Stimulated activated CD8-positive, alpha-beta memory T cell treated with anti-CD3 and anti-CD28 coated beads, Interleukin-4, amount 100 ng/mL, for 4 hours (primary cell): ENCODE results near the gene MOB3A.

ENCODE experiments used
- DNase-seq, 2 donors: peaks; one replicate each; pipeline ENCODE4 v3.0.0-alpha.2; 2020; ENCODE audit warnings: low read depth in 2 of 2, low spot score in 1 of 2

The MOB3A gene

DNA sequence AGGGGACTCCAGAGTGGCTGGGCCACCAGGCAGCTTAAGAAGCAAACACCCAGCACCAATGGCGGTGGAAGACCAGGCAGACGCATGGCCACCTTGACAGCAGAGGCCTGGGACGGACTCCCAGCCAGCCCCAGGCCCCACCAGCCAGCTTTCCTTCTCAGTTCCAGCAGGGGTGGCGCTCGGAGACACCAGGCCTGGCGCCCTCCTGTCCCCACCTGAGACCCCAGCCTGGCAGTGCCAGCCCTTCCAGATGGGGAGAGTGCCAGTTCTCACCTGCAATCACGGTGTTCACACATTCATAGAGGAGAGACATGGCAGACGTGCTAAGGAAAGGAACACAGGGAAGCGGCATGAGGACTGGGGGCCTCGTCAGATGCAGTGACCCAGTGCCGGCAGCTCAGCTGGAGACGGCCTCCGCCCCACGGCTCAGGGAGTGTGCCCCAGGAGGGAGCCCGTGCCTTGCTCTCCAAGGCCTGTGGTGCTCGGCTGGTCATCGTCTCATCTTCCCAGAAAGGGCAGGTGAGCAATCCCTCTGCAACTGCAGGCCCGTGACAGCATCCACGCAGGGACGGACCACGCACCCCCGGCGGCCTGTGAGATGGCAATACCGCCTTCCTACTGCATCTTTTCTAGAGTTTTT lies 30.9 kb upstream of the MOB3A start:
- no peak for DNase-seq

DNA sequence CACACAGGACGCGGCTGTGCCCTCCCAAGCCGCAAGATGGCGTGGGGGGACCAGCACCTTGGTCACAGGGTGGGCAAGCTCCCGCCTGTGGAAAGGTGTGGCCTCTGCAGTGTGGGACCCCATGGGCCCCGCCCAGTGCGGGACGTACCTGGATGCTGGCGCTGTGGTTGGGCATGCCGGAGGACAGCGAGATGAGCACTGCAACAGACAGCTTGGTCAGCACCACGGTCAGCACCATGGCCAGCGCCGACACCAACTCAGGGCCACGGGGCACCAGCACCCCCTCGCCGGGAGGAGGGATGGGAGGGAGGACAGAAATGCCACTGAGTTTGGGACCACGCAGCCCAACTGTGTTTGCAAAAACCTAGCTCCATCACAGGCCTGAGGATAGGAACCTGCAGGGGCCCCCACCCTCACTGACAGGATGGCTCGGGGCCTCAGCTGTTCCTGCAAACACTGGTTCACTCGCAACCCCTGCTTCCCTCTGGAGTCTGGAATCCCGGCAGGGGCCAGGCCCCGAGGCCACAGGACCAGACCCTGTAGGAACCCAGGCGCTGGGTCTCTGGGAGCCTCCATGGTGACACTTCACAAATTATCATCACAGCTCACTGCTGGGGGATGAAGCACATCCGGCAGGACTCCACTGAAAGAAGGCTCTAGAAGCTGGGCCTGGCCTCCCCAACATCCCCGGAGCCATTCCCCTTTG lies 27.7 kb upstream of the MOB3A start:
- no peak for DNase-seq

DNA sequence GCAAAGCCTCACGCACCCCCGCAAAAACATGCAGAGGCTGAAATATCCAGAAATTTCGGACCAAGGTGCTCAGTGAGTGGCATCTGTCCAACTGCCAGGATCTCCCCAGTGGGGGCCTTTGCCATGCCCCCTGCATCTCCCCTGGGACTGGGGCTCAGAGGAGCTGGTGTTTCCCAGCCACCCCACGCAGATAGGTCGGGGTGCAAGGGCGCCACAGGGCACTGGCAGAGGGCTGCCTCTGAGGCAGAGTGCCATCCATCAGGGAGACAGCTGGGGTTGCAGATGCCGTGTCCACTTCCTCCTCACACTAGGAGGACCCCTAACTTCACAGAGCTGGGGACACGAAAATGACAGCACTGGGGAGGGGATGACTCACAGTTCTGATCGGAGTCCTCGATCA lies 26.9 kb upstream of the MOB3A start:
- DNase-seq = no peak

DNA sequence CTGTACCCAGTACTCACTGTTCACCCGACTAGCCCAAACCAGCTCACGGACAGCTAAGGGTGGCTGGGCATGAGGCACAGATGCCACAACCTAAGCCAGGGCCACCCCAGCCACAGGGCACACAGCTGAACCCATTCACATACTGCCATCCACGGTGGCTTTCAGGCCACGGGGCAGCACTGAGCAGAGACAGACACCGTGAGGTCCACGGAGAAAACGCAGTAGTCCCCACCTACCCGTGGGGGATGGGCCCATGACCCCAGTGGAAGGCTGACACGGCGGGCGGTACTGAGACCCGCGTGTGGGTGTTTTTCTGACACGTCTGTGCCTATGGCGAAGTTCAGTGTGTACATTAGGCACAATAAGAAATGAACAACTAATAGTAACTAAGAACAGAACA lies 26.1 kb upstream of the MOB3A start:
- DNase-seq = no peak

- DNase-seq = no peak
Measured at GRCh38 chr19:2121416-2122051, 25.4 kb upstream of the MOB3A start.

DNA sequence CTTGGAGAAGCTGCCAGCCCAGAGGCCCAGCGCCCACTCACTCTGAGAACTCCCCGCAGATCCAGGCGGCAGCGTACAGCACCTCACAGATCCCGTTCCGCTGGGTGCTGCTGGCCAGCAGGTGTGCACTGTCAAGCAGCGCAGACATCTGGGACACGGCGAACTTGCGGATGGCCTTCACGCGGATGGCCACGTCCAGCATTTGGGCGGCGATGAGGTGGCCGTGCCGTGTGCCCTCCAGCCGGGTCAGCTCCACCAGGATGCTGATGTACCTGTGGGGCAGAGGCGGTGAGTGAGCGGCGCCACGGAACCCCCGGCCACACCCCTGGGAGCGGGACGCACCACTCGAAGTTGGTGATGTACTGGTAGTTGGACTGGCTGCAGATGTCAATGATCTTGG lies 24.7 kb upstream of the MOB3A start:
- no peak for DNase-seq

DNA sequence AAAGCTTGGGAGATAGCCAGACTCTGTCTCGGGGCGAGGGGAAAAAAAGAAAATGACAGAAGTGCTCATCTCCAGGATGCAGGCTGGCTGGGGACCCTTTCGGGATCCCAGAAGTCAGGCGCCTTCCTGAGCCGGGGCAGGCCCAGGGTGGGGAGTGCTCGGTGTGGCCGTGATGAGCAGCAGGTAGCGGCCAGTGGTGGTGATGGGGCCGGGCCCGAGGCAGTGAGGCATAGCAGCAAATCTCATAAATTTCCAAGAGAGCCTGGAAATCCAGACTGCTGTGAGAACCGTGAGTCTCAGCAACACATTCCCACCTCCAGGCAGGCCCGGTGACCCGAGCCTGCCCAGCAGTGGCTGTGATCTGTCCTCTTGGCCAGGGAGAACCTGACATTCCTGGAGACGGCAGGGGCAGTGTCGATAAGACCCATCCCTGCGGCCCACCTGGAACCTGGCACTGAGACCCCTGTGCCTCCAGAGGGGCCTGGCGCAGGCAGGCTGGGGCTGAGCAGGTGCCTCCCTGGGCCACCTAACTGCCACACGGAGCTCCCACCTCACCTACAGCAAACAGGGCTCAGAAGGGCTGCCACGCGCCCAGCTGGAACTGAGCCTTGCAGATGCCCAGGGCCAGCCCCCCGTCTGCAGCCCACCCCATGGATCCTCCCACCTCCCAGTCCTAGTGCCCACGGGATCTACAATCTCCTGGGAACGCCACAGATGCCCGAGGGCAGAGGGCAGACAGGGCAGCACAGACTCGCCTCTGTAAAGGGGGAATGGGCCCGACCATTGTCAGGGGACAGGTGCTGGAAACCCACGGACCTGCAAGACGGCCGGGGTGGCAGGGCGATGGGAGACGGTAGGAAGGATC lies 24.0 kb upstream of the MOB3A start:
- no peak for DNase-seq

DNA sequence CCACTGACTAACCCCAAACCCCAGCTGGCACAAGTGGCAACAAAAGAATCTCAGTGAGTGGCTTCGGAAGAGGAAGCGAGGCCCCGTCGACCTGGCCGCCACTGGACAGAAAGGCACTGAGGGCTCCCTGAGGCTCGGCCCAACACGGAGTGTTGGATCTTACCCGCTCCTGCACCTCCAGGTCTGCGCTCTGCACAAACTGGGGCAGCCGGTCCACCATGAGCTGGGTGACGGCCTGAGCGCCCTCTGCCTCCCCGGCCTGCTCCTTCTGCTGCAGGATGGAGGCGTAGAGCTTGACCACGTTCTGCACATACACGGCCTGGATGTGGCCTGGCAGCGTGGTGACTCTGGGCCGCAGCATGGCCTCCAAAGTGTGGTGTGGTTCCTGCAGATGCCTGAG lies 22.3 kb upstream of the MOB3A start:
- DNase-seq = no peak

GRCh38 chr19:2117215-2117960 lies 21.3 kb upstream of the MOB3A start:
- DNase-seq = no peak

DNA sequence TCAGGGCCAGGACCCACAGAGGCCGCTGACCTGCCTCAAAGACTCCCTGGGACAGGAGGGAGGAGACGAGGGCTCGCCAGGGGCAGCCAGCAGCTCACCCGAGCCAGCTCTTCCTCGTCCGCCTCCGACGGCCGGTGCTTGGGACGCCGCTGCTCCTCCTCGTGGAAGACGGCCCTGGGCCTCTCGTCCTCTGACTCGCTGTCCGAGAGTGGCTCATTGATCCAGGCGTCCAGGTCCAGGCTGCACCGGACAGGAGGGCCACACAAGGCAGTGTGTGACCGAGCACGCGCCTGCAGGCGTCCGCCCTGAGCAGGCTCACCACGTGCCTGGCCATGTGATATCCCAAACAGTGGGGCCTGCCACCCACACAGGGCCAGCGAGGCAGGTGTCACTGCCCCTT lies 20.4 kb upstream of the MOB3A start:
- DNase-seq = no peak

DNA sequence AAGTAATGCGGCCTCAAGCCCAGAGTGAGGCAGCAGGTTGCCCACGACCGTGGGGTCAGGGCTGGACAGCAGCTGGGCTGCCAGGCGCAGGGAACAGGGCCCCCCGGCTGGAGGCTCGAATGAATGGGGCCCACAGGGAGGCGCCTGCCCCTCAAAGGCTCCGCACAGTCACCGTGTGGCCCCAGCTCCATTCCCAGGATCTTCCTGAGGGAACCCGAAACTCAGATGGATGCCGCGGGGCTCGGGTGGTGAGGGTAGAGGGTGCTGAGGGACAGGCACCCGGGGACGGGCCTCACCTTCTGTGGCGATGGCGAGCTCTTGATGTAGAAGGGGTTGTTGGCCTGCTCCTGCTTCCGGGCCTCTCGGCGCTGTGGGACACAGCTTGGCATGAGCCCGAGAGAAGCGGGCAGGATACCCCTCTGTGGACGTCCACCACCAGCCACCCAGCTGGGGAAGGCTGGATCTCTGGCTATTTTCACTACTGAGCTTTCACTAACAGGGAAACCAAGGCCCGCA lies 19.8 kb upstream of the MOB3A start:
- DNase-seq = no peak

DNA sequence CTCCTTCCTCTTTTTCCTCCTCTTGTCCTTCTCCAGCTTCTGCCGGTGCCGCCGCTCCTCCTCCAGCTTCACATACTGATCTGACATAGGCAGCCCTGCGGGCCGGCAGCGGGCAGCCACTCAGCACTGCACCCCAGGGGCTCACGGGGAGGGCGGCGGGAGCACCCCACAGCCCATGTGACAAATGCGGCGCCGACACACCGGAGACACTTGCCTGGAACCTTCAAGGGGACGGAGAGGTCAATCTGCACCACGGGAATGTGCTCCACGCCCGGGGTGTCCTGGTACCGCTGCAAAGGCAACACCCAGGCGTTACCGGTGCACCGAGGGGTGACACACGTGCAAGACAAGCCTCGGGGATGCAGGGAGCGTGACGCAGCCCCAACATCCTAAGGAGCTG lies 19.2 kb upstream of the MOB3A start:
- DNase-seq = no peak

DNA sequence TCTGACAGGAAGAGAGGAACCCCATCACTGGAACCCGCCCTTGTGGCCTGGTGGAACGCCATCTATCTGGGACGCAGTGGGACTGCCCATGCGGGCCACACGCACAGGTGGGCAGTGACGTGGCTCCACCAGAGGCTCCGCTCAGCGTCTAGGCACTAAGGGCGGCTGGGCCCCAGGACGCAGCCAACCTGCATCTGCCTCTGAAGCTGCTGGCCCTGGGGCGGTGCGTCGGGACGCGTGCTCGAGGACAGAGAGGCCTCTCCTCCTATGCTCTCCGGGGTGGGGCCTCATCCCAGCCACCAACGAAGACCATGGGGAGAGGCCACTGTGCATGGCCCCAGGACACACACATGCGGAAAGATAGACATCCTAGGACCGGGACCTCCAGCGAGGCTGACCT lies 18.7 kb upstream of the MOB3A start:
- DNase-seq = no peak

- DNase-seq = no peak
Measured at GRCh38 chr19:2114218-2114617, 18.1 kb upstream of the MOB3A start.

DNA sequence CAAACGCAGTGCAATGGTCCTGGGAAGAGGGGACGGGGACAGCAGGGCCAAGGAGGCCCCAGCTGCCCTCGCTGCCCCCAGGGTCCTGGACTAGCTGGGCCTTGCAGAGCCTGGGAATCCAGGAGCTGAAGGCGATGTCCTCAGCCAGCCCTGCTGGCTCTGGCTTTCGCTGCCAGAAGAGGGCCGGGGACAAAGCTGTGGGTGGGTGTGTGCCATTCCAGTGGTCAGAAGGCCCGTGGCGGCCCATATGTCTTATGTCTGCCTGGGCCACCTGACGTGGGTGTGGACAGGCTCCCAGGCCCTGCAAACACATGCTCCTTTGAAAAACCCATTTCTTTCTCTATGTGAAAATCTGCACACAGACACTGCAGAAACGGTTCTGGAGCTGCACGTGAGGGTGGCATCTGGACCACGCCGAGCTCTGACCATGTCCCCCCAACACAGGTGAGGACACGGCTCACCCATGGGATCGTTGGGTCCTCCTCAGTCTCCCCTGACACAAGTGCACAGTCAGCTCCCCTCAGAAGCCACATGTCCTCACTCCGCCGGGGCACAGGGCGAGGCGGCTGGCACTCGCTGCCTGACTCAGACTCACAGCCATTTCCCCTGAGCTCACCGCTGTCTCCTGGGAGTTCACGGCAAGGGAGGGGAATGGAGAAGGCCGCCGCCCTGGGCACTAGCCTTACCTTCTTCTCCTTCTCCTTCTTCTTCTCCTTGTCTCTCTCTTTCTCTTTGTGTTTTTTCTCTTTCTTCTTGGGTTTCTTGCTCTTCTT lies 17.5 kb upstream of the MOB3A start:
- no peak for DNase-seq

GRCh38 chr19:2112516-2113320 lies 16.6 kb upstream of the MOB3A start:
- no peak for DNase-seq

- no peak for DNase-seq
Measured at GRCh38 chr19:2111886-2112285, 15.8 kb upstream of the MOB3A start.

DNA sequence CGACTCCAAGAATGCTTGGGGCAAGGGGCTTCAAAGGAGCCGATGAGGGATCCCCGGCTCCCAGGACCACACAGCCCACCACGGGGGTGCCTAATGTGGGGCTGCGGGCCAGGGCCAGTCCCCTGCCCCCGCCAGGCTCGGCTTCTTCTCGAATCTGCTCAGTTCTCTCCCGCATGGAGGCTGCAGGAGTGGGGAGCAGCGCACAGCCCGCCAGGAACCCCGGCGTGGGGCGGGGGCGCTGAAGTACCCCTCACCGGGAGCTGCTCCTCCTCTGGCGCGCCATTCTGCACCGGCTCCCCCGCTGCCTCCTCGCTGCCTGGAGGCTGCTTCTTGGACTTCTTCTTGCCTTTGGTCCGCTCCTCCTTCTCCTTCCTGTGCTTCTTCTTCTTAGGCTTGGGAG lies 15.3 kb upstream of the MOB3A start:
- DNase-seq = no peak

DNA sequence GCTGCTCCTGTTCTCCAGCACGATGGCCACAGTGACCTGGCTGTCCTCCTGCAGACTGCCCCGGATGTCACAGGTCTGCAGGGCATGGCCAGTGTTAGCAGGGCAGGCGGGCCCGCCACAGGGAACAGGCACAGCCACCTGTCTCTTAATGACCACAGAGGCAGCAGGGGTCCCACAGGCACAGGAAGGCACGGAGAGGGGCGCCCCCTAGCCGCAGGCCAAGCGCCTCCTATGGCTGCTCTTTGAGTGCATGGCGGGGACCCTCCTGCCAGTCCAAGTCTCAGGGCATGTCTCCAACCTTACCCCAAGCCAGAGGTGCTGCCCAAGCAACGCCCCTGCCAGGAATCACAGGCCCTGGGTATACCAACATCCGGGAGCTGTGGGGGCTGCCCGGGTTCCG lies 14.7 kb upstream of the MOB3A start:
- DNase-seq = no peak
